Bronchial epithelial cell (primary cell): ENCODE measurements around the gene TOP1. TPM values are rescaled to one million over a fixed set of nuclear protein-coding genes. Genes with fewer than 3 reads are reported as not detected.

Experiments
- DNase-seq: peaks from one replicate; pipeline ENCODE4 v3.0.0-alpha.2; 2010; ENCODE audit warnings: low read depth
- FAIRE-seq: peaks from 2 replicates; lab custom pipeline; 2011; peaks lifted over from hg19 to GRCh38; lab: Jason Lieb, UNC
- H3K27me3 ChIP-seq: 2 replicates; pipeline ENCODE4 v1.5.1; 2011; ENCODE audit warnings: low read length; ENCODE audit not compliant: control insufficient read depth, insufficient read depth
- H3K36me3 ChIP-seq: 2 replicates; pipeline ENCODE4 v1.5.1; 2011; ENCODE audit warnings: low read length; ENCODE audit not compliant: control insufficient read depth, insufficient read depth
- H3K4me3 ChIP-seq: 2 replicates; pipeline ENCODE4 v1.5.1; 2011; ENCODE audit warnings: mild to moderate bottlenecking, low read depth, low read length, control low read depth
- total RNA-seq: library from RNA; depleted of rRNA; stranded (reverse); fragments of >200 nt; gene quantifications from 2 replicates; pipeline ENCODE4 v1.2.1, GENCODE V29; 2014
- TF ChIP-seq, protein P1 (sequence below): IDR thresholded peaks from 2 replicates; pipeline ENCODE4 v1.5.1; 2011; ENCODE audit warnings: mild to moderate bottlenecking, moderate library complexity, low read length, control low read depth, inconsistent platforms; ENCODE audit not compliant: insufficient read depth, severe bottlenecking

Gene TOP1
- total RNA-seq, 1 donor from 2014 or later = 18.2 TPM

DNA sequence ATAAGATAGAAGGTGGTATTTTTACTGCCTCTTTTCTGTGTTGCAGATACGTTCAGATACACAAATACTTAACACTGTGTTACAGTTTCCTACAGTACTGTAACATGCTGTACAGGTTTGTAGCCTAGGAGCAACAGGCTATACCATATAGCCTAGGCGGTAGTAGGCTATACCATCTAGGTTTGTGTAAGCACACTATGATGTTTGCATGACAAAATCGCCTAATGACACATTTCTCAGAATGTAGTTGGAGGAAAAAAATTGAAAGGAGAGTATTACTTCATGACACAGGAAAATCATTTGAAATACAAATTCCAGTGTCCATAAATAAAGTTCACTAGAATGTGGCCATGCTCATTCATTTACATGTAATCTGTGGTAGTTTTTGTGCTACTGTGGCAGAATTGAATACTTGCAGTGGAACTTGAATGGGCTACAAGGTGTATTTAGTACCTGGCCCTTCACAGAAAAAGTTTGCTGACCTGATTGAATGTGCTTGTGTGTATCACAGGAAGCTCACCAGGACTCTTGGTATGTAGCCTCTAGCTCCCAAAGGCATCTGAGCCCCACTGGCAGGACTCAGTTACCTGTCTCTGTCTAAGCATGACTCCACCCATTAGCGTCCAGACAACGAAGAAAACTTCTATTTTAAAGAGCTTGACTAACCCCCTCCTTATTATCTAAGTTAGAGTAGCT lies 18.8 kb downstream of the TOP1 start:
- FAIRE-seq (no peak), DNase-seq (peak; percentile 69)
- Histone ChIP-seq H3K27me3 (no peaks in the 10 kb centered on the region), H3K4me3 (no peak overlapping the region), H3K36me3 (no peaks in the 10 kb centered on the region)
- TF ChIP-seq, protein P1, sequence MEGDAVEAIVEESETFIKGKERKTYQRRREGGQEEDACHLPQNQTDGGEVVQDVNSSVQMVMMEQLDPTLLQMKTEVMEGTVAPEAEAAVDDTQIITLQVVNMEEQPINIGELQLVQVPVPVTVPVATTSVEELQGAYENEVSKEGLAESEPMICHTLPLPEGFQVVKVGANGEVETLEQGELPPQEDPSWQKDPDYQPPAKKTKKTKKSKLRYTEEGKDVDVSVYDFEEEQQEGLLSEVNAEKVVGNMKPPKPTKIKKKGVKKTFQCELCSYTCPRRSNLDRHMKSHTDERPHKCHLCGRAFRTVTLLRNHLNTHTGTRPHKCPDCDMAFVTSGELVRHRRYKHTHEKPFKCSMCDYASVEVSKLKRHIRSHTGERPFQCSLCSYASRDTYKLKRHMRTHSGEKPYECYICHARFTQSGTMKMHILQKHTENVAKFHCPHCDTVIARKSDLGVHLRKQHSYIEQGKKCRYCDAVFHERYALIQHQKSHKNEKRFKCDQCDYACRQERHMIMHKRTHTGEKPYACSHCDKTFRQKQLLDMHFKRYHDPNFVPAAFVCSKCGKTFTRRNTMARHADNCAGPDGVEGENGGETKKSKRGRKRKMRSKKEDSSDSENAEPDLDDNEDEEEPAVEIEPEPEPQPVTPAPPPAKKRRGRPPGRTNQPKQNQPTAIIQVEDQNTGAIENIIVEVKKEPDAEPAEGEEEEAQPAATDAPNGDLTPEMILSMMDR = no peak

DNA sequence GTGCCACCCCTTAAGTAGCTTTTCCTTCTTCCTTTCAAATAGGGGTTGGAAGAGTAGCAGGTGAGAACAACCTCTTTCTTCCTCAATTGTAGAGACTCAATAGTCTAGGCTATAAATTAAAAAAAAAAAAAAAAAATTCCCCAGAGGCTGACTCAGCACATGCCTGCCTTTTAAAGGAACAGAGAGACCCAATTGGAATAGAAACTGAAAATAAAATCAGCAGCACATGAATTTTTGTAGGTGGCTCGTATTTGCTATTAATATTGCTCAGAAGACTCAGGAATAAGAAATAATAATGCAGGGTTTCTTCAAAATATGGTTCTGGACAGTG lies 19.3 kb downstream of the TOP1 start:
- Histone ChIP-seq H3K4me3 (no peak overlapping the region), H3K36me3 (no peaks in the 10 kb centered on the region), H3K27me3 (no peaks in the 10 kb centered on the region)
- DNase-seq = peak; percentile 55
- TF ChIP-seq, protein P1 = no peak
- FAIRE-seq = no peak

DNA sequence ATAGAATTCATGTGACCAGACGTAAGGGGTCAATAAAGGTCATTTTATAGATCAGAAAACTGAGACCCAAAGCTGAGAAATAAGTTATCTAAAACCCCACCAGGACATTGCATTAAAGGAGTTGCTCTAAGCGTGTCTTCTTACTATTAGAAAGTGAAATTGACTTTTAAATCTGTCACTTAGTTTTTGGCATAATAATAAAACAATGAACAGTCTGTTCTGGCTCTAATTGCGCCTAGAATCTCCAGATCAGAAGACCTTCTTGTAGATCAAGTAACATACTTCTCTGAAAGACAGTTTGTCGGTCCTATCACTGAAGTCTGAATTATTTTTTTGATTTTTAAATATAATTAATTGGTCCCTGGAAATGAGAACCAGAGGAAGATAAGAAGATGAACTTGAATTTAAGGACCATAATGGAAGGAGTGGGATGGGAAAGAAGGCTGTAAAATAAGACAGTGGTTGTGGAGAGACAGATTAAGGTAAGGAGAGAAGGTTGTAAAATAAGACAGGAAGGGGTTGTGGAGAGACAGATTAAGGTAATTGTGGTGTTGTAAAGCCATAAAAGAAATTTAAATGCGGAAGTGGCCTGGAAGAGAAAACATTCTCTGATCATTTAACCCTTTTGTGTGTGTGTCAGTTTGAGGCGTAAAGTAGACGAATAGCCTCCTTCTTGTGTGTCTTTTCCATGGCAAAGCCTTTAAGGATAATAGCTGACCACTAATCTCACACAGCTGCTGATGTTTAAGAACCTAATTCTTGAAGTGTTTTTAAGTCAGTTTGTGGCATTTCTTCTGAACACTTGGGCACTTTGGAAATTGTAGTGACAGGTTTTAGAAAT lies 20.1 kb downstream of the TOP1 start:
- TF ChIP-seq, protein P1 = no peak
- no peaks in the 10 kb centered on the region for H3K36me3 ChIP-seq
- FAIRE-seq (no peak), DNase-seq (no peak)
- no peak overlapping the region for H3K4me3 ChIP-seq
- H3K27me3 ChIP-seq = no peaks in the 10 kb centered on the region

DNA sequence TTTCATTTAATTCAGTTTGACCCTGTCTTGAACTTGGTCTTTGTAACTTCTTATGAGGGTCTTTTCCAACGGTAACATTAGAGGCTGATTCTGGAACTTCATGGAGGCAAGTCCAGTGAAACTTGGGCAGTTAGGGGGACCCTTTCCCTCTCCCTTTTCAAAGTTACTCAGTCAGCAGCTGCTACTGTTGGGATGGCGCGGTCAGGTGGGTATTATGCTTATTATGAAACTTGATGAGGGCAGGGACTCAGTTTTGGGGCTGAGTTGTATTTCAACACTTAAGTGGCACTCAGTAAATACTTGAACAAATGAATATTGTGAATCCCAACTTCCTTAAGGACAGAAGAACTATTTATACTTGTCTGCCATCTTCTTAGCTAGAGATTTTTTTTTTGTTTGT lies 20.8 kb downstream of the TOP1 start:
- no peaks in the 10 kb centered on the region for H3K36me3 ChIP-seq
- TF ChIP-seq, protein P1 = no peak
- FAIRE-seq (no peak), DNase-seq (no peak)
- no peaks in the 10 kb centered on the region for H3K27me3 ChIP-seq
- H3K4me3 ChIP-seq = no peak overlapping the region

DNA sequence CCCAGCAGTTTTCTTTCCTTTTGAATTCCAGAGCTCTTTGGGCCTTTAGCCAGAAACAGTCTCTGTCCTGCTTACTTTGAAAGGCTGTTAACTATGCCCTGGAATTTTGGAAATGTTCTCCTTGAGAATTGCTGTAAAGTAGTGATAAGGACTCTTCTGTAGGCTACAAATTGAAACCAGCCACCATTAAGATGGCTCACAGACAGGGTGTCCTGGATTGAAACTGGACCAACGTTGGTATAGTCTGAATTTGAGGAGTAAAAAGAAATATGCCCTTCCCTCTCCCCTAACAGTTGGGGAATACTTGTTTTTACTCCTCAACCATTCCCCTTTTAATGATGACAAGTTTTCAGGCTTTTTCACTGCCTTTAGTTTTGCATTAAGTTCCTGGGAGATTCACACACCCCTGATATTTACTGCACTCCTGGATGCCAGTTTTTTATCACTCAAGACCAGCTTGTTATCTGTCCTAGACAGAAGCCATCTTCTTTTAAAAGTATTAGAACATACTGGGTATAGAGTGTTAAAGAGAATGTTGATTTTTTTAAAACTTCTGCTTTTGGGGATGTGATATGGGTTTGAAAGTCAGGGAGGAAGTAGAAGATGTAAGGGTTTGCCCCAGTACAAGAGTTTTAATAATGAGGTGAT lies 21.9 kb downstream of the TOP1 start:
- no peak for FAIRE-seq
- H3K4me3 ChIP-seq = no peak overlapping the region
- H3K36me3 ChIP-seq = no peaks in the 10 kb centered on the region
- no peaks in the 10 kb centered on the region for H3K27me3 ChIP-seq
- DNase-seq = no peak
- TF ChIP-seq, protein P1 = no peak
